ENCODE results near the gene PDK2.

GRCh38 chr17:50070908-50071680 is 24.1 kb upstream of the PDK2 start:
- no peak for TF ChIP-seq POLR2A (IDR thresholded peaks at IDR 0.05; ENCODE audit: low read depth, low read length)
- no peak for TF ChIP-seq POLR2AphosphoS5 (IDR thresholded peaks at IDR 0.05; ENCODE audit: low read depth, low read length)
